Retinal pigment epithelial cell (primary cell): Measurements from ENCODE around the gene SBK1.

ENCODE experiments used
- DNase-seq: peaks from one replicate; pipeline ENCODE4 v3.0.0-alpha.2; 2010; ENCODE audit warnings: low read depth
- H3K4me3 ChIP-seq: 2 replicates; pipeline ENCODE4 v1.5.1; 2011; ENCODE audit warnings: mild to moderate bottlenecking, low read length, control low read depth, moderate library complexity
- TF ChIP-seq, protein P1 (sequence below): conservative IDR thresholded peaks from 2 replicates; pipeline ENCODE4 v1.5.1; 2011; ENCODE audit warnings: low read depth, low read length, control low read depth, inconsistent platforms

Gene SBK1

DNA sequence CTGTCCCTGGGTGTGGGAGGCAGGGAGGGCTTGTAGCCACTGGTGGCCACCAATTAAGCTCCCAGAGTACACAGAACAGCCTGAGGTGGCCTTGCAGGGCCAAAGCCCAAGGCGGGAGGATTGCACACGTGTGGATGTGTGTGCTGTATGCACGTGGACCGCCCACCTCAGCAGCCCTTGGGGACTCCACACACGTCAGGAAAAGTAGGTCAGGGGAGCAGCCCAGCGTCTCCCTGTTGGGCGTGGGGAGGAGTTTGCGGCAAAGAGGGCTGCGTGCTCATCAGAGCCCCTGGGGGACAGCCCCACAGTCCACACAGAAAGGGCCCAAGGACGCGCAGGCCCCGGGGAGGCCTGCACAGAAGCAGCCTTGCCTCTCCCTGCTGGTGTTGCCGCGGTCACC is 19.6 kb downstream of the SBK1 start:
- TF ChIP-seq, protein P1, sequence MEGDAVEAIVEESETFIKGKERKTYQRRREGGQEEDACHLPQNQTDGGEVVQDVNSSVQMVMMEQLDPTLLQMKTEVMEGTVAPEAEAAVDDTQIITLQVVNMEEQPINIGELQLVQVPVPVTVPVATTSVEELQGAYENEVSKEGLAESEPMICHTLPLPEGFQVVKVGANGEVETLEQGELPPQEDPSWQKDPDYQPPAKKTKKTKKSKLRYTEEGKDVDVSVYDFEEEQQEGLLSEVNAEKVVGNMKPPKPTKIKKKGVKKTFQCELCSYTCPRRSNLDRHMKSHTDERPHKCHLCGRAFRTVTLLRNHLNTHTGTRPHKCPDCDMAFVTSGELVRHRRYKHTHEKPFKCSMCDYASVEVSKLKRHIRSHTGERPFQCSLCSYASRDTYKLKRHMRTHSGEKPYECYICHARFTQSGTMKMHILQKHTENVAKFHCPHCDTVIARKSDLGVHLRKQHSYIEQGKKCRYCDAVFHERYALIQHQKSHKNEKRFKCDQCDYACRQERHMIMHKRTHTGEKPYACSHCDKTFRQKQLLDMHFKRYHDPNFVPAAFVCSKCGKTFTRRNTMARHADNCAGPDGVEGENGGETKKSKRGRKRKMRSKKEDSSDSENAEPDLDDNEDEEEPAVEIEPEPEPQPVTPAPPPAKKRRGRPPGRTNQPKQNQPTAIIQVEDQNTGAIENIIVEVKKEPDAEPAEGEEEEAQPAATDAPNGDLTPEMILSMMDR, result no peak
- no peak overlapping the region for H3K4me3 ChIP-seq
- DNase-seq, result no peak

DNA sequence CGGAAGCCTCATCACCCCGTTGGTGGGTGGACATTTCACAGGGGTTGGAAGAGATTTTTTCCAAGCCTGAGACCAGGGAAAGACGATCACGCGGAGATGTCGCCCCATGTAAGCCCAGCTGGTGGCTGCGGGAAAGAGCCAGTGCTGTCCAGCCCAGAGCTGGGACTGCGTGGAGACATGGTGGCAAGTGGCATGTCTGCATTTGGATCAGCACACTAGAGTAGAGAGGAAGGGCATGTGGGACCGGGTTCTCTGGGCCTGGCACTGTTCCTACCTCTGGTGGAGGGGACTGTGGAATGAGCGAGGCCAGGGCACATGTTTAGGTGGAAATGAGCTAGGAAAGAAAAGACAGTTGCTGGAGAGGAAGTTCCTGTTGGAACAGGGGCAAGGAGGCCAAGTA is 20.0 kb downstream of the SBK1 start:
- DNase-seq, result no peak
- H3K4me3 ChIP-seq, result no peak overlapping the region
- TF ChIP-seq, protein P1, result no peak

DNA sequence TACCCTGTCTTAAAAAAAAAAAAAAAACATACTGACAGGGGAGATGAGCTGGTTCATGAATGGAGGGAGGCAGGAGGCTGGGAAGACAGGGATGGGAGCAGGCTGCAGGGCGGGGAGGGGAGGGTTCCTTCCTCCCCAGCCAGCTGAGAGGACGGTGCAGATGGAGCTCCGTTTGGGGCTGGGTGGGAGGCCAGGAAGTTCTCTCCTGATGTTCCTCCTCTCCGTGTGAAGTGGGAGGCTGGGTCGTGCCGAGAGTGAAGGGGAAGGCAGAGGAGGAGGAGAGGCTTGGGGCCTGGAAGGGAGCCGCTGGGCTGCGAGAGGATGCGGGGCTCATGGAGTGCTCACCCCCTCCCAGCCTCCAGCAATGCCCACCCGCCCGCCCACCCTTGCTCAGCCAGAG is 21.3 kb downstream of the SBK1 start:
- DNase-seq, result no peak
- TF ChIP-seq, protein P1, result no peak
- H3K4me3 ChIP-seq, result no peak overlapping the region

DNA sequence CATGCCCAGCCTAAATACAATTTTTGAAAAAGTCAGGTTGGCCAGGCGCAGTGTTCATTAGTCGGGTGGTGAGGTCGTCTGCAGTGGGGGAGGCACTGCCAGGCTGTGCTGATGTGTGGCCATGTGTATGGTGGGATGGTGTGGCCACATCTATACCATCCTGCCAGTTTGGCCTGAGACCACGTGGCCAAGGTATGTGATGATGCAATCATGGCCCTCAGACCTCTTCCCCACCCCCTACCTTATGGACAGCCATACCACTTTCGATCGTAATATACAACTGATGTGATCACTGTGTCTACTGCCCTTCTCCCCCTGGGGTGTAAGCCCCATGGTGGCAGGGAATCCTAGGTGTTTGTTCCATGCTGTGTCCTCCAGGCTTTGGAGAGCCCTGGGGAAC is 23.7 kb downstream of the SBK1 start:
- DNase-seq, result no peak

DNA sequence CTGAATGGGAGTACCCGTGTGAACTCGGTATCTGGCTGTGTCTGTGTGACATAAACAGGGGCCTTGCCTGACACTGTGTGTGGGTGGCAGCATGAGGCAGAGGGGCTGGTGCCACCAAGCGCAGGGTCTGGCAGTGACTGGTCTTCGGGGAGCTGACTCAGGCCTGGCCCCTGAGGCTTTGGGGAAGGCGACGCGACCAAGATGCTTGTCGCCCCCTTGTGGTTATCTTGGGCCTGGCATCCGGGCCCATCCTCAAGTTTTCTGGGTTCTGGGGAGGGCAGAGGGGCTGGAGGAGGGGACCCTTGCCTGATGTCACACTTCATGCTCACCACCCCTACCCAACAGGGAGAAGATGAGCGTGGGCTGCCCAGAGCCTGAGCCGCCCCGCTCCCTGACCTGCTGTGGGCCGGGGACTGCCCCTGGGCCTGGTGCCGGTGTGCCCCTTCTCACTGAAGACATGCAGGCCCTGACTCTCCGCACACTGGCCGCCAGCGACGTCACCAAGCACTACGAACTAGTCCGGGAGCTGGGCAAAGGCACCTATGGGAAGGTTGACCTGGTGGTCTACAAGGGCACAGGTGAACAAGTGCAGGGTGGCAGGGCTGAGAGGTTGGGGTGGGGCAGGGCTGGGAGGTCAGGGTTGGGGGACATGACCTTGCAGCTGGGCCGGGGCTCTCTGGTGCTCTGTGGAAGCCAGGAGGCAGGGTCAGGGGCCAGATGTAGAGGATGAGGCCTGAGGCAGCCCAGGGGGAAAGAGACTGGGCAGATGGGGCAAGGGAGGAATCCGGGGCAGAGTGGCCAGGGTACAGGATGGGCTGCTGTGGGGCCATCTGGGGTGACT is 24.9 kb downstream of the SBK1 start:
- TF ChIP-seq, protein P1, result peak; percentile 88
- H3K4me3 ChIP-seq, result no peak overlapping the region
- peak; percentile 9 for DNase-seq

More for the DNA sequence above, 23.7 kb downstream of the SBK1 start:
- H3K4me3 ChIP-seq, result no peak overlapping the region
- TF ChIP-seq, protein P1, result no peak

DNA sequence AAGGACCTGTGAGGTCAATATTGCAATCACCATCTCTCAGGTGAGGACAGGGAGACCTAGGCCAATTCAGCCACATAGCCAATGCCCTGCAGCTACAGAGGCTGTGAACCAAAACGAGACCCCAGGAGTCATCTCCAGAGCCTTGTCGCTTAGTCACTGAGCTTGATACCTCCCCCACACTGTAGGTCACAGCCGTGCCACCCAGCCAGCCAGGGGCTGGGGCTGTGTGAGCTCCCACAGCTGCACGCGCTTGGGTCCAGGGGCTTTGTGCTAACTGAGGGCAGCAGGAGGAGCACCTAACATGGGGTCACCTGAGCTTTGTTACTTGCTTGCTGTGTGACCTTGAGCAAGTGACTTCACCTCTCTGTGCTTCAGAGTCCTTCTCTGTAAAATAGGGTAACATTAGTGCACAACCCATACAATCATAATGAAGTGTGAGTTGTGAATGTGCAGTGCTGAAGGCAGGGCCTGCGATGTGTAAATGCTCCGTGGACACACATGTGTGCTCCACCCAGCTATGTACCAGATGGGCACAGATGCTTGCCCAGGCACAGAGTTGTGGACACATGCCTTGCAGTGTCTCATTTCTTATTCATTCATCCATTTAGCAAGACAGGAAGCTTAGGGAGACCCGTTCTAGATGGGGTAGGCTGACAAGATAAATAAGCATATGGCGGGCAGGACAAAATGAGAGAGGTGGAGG is 25.9 kb downstream of the SBK1 start:
- DNase-seq, result no peak
- TF ChIP-seq, protein P1, result no peak
- no peak overlapping the region for H3K4me3 ChIP-seq

DNA sequence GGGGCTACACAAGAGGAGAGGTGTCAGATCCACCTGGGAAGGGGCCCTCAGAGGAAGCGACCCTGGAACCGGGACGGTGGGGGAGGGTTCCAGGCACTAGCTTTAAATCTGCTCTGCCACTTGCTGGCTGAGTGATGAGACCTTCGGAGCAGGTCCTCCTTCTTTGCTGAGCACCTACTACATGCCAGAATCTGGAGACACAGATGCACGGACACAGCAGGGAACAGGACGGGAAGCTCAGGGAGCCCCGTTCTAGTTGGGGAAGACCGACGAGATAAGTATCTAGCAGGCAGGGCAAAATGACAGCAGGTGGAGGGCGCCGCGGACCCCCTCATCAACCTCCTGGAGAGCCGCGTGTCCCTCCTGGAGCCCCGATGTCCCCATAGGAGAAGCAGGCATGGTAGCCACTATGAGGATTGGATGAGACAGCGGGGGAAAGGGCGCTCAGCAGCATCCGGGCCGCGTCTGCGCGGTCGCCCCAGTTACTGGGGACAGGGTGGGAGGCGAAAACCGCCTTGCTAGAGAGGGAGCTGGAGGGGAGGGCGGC is 27.2 kb downstream of the SBK1 start:
- DNase-seq, result no peak
- H3K4me3 ChIP-seq, result no peak overlapping the region
- TF ChIP-seq, protein P1, result no peak
